Mesenchymal stem cell (in vitro differentiated cells and primary cell): ENCODE data around the gene CIDEA.
"Not testable (repeated sequence)": the region's sequence is repeated elsewhere in the genome, so short reads cannot be mapped to it uniquely, and the experiment has no call there.

Experiments used
- DNase-seq: peaks from one replicate; pipeline ENCODE4 v3.0.0-alpha.2; 2013
- H2AFZ ChIP-seq: one replicate; pipeline ENCODE4 v1.6.1; 2013; ENCODE audit warnings: low read depth, mild to moderate bottlenecking, control low read depth, inconsistent platforms, low read length, moderate library complexity
- H2AK5ac ChIP-seq: 2 replicates; pipeline ENCODE4 v1.6.1; 2013; ENCODE audit warnings: low read length, moderate library complexity, mild to moderate bottlenecking, inconsistent platforms; ENCODE audit not compliant: severe bottlenecking
- H2BK120ac ChIP-seq: one replicate; pipeline ENCODE4 v1.6.1; 2013; ENCODE audit warnings: low read depth, mild to moderate bottlenecking, inconsistent platforms, low read length, moderate library complexity
- H2BK12ac ChIP-seq, 2 experiments: one replicate each; pipeline ENCODE4 v1.6.1; 2013; ENCODE audit warnings: inconsistent platforms in 2 of 2, low read length in 2 of 2, mild to moderate bottlenecking in 2 of 2, moderate library complexity in 2 of 2, control low read depth in 1 of 2
- H2BK15ac ChIP-seq: one replicate; pipeline ENCODE4 v1.6.1; 2013; ENCODE audit warnings: mild to moderate bottlenecking, low read depth, inconsistent platforms; ENCODE audit not compliant: poor library complexity, severe bottlenecking
- H2BK5ac ChIP-seq: 2 replicates; pipeline ENCODE4 v1.6.1; 2013; ENCODE audit warnings: low read depth, mild to moderate bottlenecking, low read length, control low read depth, inconsistent platforms; ENCODE audit not compliant: poor library complexity, severe bottlenecking
- H3K14ac ChIP-seq, 2 experiments: one replicate each; pipeline ENCODE4 v1.6.1; 2013; ENCODE audit warnings: inconsistent platforms in 2 of 2, low read length in 2 of 2, control low read depth in 1 of 2, mild to moderate bottlenecking in 1 of 2, moderate library complexity in 1 of 2
- H3K18ac ChIP-seq, 2 experiments: one replicate each; pipeline ENCODE4 v1.6.1; 2013; ENCODE audit warnings: inconsistent platforms in 2 of 2, low read length in 2 of 2, control low read depth in 1 of 2, low read depth in 1 of 2, mild to moderate bottlenecking in 1 of 2
- H3K23ac ChIP-seq, 2 experiments: one replicate each; pipeline ENCODE4 v1.6.1; 2013; ENCODE audit warnings: inconsistent platforms in 2 of 2, low read length in 2 of 2, mild to moderate bottlenecking in 2 of 2, moderate library complexity in 2 of 2, control low read depth in 1 of 2
- H3K27ac ChIP-seq: 2 replicates; pipeline ENCODE4 v1.5.1; 2013; ENCODE audit warnings: mild to moderate bottlenecking, moderate library complexity, low read length, control low read depth, inconsistent platforms; ENCODE audit not compliant: poor library complexity, severe bottlenecking
- H3K27me3 ChIP-seq, 2 experiments: 2 replicates each; pipeline versions ENCODE4 v1.6.1 to v1.7.0; 2013; ENCODE audit warnings: low read length in 2 of 2, mild to moderate bottlenecking in 2 of 2, moderate library complexity in 2 of 2, control low read depth in 1 of 2, inconsistent platforms in 1 of 2; ENCODE audit not compliant: control insufficient read depth in 1 of 2, insufficient read depth in 1 of 2
- H3K36me3 ChIP-seq, 2 experiments: 2 replicates each; pipeline versions ENCODE4 v1.6.1 to v1.7.0; 2013; ENCODE audit warnings: low read length in 2 of 2, control low read depth in 1 of 2, inconsistent platforms in 1 of 2, low read depth in 1 of 2, mild to moderate bottlenecking in 1 of 2; ENCODE audit not compliant: insufficient read depth in 2 of 2, control insufficient read depth in 1 of 2
- H3K4ac ChIP-seq, 2 experiments: one replicate each; pipeline ENCODE4 v1.6.1; 2013; ENCODE audit warnings: inconsistent platforms in 2 of 2, low read length in 2 of 2, mild to moderate bottlenecking in 2 of 2, moderate library complexity in 2 of 2, control low read depth in 1 of 2, low read depth in 1 of 2
- H3K4me1 ChIP-seq: 2 replicates; pipeline ENCODE4 v1.6.1; 2013; ENCODE audit warnings: low read depth, low read length, control low read depth; ENCODE audit not compliant: control insufficient read depth, insufficient read depth
- H3K4me2 ChIP-seq: 2 replicates; pipeline ENCODE4 v1.6.1; 2013; ENCODE audit warnings: low read length, mild to moderate bottlenecking, inconsistent platforms; ENCODE audit not compliant: poor library complexity, severe bottlenecking
- H3K4me3 ChIP-seq, 2 experiments: 2 replicates each; pipeline versions ENCODE4 v1.5.1 to v1.7.0; 2013; ENCODE audit warnings: low read length in 2 of 2, mild to moderate bottlenecking in 2 of 2, control low read depth in 1 of 2, low read depth in 1 of 2; ENCODE audit not compliant: insufficient read depth in 1 of 2
- H3K79me1 ChIP-seq: replicated peaks from 2 replicates; pipeline ENCODE4 v1.6.1; 2013; ENCODE audit warnings: mild to moderate bottlenecking, control low read depth, low read length, inconsistent platforms; ENCODE audit not compliant: poor library complexity, severe bottlenecking
- H3K9ac ChIP-seq: 2 replicates; pipeline ENCODE4 v1.7.0; 2013; ENCODE audit warnings: mild to moderate bottlenecking, low read length, moderate library complexity
- H3K9me3 ChIP-seq: 2 replicates; pipeline ENCODE4 v1.7.0; 2013; ENCODE audit warnings: mild to moderate bottlenecking, low read length; ENCODE audit not compliant: control insufficient read depth
- H4K8ac ChIP-seq: one replicate; pipeline ENCODE4 v1.6.1; 2013; ENCODE audit warnings: inconsistent platforms, mild to moderate bottlenecking, low read length, moderate library complexity
- H4K91ac ChIP-seq: one replicate; pipeline ENCODE4 v1.6.1; 2013; ENCODE audit warnings: mild to moderate bottlenecking, low read length, inconsistent platforms
- WGBS: methylation state at CpG from one replicate; pipeline ENCODE4 v1.1.7; 2013; ENCODE audit warnings: mixed read lengths; 5-methylcytosine and 5-hydroxymethylcytosine counted together

CIDEA gene

DNA sequence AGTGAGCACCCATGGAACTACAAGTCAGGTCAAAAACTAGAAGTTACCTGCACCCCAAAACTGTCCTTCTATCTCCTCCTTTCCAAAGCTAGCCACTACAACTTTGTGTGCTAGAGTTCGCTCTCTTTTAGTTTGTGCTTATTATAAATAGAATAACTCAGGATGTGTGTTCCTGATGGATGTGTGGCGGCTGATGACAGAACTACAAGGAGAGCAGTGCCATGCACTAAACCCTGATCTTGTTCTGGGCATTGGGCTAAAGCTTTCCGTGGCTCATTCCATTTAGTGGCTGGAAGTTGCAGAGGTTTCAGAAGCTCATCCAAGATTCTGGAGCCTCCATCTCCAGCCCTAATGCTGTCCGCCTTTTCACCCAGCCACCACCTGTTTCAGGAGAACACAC is 37.7 kb upstream of the CIDEA start:
- H4K91ac ChIP-seq, H3K9ac ChIP-seq, H3K4me2 ChIP-seq, H3K4me3 ChIP-seq, H3K18ac ChIP-seq, H3K27ac ChIP-seq, H3K9me3 ChIP-seq, DNase-seq, H2AK5ac ChIP-seq, H2BK120ac ChIP-seq, H2AFZ ChIP-seq, H2BK15ac ChIP-seq, H2BK5ac ChIP-seq, H3K79me1 ChIP-seq, H3K4ac ChIP-seq, H4K8ac ChIP-seq, H3K36me3 ChIP-seq, H2BK12ac ChIP-seq, H3K27me3 ChIP-seq, H3K23ac ChIP-seq, H3K14ac ChIP-seq, H3K4me1 ChIP-seq: not testable (repeated sequence)
- whole genome bisulfite sequencing: no CpG with 5 or more reads among the region's 4 CpGs

DNA sequence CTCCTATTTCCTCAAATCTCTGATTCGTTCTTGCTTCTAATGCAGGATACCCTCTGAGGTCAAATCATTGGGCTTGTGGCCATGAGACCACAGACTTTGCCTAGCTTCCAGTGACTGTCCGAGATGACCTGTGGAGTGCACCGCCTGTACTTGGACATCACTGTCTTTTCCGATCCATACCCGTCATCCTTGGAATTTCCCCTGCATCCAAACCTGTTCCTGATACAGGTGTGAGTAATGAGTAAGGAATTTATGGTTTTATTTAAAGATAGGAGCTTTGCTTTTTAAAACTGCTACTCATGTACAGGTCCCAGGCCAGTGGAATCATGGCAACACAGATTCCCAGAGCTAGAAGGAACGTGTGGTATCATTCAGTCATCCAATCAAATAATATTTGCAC is 35.6 kb upstream of the CIDEA start:
- H3K9ac ChIP-seq, DNase-seq, H4K91ac ChIP-seq, H3K27me3 ChIP-seq, H3K4me3 ChIP-seq, H3K23ac ChIP-seq, H3K4ac ChIP-seq, H2BK15ac ChIP-seq, H4K8ac ChIP-seq, H3K9me3 ChIP-seq, H3K79me1 ChIP-seq, H3K4me2 ChIP-seq, H2BK120ac ChIP-seq, H3K36me3 ChIP-seq, H2AK5ac ChIP-seq, H3K14ac ChIP-seq, H3K4me1 ChIP-seq, H2AFZ ChIP-seq, H2BK5ac ChIP-seq, H3K27ac ChIP-seq, H3K18ac ChIP-seq, H2BK12ac ChIP-seq: not testable (repeated sequence)
- WGBS: no CpG with 5 or more reads among the region's 6 CpGs

DNA sequence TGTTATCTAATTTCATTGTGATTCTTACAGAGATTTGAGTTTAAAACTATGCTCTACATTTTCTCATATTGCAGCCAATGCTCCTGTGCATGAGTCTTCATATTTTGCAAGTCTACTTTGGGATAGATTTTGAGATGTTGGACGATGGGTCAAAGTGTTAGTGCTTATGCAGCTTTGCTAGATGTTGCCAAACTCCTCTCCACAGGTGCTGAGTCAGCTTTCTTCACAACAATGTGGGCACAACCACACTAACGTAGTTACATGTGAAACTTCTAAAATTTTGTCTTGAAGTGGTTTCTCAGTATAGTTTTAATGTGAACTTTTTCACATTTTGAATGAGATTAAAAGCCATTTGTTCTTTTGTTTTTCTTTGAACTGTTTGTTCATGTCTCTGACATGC is 32.1 kb upstream of the CIDEA start:
- H4K91ac ChIP-seq, H2AFZ ChIP-seq, H3K9me3 ChIP-seq, H3K36me3 ChIP-seq, H2BK5ac ChIP-seq, H2BK120ac ChIP-seq, H2BK15ac ChIP-seq, H2BK12ac ChIP-seq, H3K23ac ChIP-seq, H3K4me2 ChIP-seq, H4K8ac ChIP-seq, H3K27me3 ChIP-seq, H3K27ac ChIP-seq, H3K9ac ChIP-seq, H3K14ac ChIP-seq, H3K79me1 ChIP-seq, H2AK5ac ChIP-seq, H3K4me1 ChIP-seq, H3K18ac ChIP-seq, DNase-seq, H3K4ac ChIP-seq, H3K4me3 ChIP-seq: not testable (repeated sequence)
- WGBS: no CpG with 5 or more reads among the region's 2 CpGs

DNA sequence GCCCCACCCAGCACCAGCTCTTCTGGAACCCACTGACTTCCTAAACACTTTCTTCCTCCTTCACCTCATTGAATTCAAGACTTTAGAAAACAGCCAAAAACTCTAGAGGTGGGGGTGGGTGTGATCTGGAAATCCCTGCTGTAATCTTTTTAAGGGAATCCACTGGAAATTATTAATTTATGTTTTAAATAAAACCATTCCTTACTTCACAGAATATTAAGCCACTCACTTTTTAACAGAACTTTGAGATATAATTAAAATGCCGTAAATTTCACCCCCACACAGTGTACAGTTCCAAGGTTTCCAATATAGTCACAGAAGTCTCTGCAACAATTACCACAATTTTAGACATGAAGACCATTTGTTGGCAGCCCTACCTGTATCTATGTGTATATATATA is 30.8 kb upstream of the CIDEA start:
- H2AFZ ChIP-seq, H2BK120ac ChIP-seq, H2AK5ac ChIP-seq, H4K8ac ChIP-seq, H3K4me1 ChIP-seq, H3K4me2 ChIP-seq, H3K27me3 ChIP-seq, H3K27ac ChIP-seq, H3K36me3 ChIP-seq, DNase-seq, H3K14ac ChIP-seq, H2BK5ac ChIP-seq, H3K79me1 ChIP-seq, H2BK12ac ChIP-seq, H4K91ac ChIP-seq, H3K4me3 ChIP-seq, H3K18ac ChIP-seq, H3K23ac ChIP-seq, H3K9me3 ChIP-seq, H3K4ac ChIP-seq, H2BK15ac ChIP-seq, H3K9ac ChIP-seq: not testable (repeated sequence)
- 100% methylated on average over 1 of the region's 1 CpG for WGBS
